IPS DF 19.7 (cell line): ENCODE results near the gene PDZK1IP1.
"Not testable (repeated sequence)": the region's sequence is repeated elsewhere in the genome, so short reads cannot be mapped to it uniquely, and the experiment has no call there.

ENCODE experiments used
- DNase-seq: peaks from one replicate; pipeline ENCODE4 v3.0.0-alpha.2; 2013; ENCODE audit warnings: low read depth, low spot score

PDZK1IP1 gene

DNA sequence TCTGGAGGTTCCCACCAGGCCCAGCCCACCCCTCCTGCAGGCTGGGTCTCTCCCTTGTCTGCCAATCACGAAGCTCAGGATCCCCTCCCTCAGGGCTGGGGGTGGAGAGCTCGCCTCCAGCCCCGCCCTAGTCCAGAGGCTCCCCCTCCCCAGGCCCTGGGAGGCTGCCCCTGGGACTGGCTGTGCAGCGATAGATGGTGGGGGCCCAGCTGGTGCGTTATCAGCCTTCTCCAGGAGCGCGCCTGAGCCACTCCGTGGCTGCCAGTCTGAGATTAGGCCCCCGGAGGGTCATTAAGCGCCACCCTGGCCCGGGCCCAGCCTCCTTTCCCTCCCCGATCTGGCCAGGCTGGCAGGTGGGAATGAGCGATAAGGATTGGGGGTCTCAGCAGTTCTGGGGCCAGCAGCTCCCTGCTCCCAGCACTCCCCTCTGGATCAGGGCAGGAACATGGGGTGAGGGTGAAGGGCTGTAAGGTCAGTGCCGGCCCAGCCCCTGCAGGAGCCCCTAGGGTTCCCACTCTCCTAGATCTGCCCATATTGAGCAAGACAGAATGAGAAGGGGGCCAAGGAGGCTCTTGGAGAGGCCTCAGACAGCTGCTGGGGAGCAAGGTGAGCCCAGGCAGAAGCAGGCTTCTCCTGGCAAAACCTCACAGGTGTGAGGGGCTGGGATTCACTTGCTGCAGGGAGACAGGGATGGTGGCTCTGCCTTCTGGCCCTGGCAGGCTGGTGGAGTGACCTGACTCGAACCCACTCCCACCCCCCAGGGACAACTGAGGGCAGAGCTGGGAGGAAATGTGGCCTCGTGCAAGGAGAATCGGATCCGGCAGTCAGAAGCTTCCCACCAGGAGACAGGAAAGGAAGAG is 8.5 kb downstream of the PDZK1IP1 start:
- no peak for DNase-seq

DNA sequence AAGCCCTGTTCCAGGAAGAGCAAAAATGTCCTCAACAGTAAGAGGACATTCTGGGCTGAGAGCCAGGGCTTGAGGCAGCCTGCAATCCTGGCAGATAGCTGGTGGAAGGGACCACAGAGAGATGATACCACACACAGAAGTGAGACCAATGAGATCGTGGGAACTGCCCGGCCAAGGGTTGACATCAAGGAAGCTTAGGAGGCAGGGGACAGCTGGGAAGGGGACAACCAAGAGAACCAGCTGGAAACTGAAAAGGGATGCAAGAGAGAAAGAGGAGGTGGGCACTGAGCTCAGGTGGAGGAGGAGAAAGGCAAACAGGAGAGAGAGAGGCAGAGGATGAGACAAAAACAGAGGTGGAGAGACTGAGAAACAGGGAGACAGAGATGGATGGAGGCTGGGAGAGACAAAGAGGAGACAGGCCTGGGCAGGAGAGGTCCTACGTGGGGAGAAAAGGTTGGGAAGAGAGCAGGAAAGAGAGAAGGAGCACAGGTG is 9.2 kb downstream of the PDZK1IP1 start:
- no peak for DNase-seq

DNA sequence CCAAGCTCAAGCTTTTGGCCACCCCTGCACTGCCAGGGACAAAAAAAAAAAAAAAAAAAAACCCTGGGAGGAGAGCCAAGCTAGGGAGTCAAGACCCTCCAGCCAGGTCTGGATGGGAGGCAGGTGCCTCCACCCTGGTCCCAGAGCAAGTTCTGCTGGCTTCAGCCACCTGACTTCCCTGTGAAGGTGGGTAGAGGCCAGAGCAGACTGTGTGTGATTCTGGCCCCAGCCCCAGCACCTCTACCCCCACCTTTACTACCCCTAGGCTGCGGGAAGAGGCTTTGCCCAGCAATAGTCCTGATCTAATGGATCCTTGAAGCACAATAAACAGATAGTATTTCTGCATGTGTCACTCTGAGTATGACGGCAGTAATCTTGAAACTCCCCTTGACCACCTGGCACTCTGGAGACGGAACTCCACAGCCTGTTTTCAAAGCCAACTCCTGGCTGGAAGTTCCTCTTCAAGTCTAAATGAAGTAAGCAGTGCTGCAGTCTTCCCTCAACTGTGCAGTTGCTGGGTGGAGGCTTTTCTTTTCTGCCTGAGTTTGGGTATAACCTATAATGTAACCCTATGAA is 9.8 kb downstream of the PDZK1IP1 start:
- DNase-seq = no peak

DNA sequence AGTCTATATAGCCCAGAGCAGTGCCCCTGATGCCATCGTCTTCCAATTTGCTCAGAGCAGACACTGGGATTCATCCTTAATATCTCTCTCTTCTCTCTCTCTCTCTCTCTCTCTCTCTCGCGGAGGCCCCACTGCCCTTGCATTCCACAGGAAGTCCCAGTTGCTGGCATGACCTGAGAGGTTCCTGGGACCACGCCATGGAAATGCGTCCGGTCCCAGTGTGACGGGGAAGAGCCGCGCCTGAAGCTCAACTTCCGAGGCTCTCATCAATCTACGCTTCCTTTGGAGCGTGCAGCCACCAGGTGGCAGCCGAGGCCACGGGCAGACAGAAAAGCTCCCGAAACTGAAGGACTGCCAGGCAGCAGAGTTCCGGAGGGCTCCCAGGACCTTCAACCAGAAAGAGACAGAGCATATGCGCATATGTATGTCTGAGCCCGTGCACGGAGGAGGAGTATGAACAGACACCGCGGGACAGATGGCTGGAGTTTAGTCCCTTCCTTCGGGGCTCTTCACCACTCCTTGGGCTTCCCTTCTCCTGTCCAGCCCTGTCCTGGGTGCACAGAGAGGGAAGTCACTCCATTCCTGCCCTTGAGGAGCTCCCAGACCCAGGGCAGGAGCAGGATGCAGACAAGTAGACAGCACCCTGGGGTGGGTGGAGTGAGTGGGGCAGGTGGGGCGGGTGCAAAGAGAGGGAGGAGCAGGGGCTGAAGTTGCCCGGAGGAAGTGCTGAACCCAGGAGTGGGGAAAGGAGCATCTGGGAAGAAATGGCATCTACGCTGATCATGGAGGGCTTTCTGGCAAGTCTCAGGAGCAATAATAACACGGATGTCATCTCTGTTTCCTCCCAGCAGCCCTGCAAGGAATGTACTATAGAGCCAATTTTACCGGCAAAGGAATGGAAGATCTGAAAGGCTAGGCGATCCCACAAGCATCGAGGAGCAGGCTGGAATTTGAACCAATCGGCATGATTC is 10.5 kb downstream of the PDZK1IP1 start:
- peak; percentile 85 for DNase-seq

DNA sequence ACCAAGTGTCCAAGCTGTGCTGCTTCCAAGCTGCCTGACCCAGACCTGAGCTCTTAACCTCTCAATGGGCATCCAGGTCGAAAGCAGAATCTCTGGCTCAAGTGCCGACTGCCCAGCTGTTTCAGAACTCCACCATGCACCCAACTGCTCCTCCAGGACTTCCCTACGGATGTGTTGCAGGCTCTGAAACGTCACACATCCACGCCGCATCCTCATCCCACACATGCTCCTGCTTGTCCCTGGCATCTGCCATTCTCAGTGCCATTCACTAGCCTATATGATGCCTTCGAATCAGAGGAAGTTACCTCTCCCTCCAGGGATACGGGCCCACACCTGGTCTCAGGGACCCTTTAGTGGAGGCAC is 11.2 kb downstream of the PDZK1IP1 start:
- DNase-seq = no peak

DNA sequence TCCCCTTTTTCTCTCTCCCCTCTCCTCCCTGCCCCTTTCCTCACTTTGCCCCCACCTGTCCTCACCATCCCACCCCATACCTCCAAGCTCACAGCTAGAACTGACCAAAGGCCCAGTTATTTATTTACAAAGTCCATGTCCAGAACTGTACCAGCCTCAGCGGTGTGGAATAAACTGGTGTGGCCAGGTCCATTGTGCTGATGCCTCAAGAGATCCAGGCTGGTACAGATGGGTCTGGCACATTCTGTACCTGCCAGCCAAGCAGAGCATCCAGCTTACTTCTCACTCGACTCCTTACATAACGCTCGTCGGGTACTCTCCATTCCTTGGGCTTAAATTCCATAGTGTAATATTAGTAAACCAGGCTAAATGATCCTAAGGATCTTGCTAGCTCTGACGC is 11.8 kb downstream of the PDZK1IP1 start:
- no peak for DNase-seq

DNA sequence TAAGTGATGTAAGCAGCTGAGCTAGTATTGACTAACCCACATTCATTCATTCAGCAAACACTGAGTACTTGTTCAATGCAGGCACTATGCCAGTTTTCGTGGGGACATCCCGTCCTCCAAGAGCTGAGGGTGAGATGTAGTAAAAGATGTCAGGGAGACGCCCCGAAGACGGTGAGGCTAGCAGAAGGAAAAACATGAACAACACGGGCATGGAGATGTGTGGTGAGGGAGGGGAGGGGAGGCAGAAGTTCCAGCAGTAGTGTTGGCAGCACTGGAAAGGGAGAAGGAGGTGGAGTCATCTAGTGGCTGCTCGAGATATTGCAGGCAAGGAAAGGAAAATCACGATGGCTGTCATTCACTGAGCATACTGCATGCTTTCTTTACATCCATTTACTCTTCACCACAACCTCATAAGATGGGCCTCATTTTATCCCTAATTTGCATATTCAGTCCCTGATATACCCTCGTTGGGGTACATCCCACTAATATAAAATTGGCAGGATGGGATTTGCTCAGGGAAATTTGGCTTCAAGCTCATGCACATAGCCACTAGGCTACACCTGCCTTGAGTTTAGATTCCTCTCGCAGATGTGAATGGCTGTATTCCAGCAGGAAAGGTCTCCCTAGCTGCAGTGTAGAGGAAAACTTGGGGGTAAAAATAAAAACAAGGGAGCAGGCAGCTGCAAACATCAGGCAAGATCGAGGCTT is 14.5 kb downstream of the PDZK1IP1 start:
- DNase-seq = peak; percentile 23

DNA sequence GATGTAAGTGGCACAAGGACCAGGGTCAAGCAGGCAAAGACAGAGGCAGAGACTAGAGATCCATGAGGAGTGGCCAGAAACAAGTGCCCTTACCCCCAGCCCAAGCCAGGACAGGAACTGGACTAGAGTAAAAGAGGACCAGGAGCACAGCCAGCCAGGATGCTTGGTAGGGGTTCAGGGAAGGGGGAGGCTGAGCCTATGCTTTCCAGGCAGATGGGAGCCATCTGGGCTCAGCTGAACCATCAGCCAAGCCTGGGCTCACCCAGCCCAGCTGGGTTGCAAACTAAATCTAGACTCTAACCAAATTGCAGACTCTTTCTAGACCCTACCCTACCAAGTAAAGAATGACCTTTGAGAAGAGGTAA is 15.2 kb downstream of the PDZK1IP1 start:
- DNase-seq = no peak

DNA sequence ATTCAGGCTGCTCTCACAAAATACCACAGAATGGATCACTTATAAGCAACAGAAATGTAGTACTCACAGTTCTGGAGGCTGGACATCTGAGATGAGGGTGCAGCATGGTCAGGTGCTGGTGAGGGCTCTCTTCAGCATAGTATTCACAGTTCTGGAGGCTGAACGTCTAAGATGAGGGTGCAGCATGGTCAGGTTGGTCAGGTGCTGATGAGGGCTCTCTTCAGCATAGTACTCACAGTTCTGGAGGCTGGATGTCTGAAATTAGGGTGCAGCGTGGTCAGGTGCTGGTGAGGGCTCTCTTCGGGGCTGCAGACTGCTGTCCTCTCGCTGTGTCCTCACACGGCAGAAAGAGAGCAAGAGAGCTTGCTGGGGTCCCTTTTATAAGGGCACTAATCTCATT is 17.1 kb downstream of the PDZK1IP1 start:
- DNase-seq = no peak

DNA sequence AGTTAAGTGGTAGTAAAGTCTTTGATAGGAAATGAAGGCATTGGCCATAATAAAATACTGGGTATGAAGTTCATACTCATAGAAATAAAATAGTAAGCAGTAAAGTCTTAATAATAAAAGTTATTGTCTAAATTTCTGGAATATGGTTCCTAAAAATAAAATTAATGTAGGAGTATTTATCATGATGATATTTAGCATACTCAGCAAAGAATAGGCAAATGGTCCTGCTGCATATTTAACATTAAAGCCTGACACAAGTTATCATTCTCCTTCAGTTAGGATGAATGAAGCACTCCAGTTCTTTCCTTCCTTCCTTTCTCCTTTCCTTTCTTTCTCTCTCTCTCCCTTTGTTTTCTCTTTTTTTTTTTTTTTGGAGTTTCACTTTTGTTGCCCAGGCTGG is 25.3 kb downstream of the PDZK1IP1 start:
- no peak for DNase-seq

DNA sequence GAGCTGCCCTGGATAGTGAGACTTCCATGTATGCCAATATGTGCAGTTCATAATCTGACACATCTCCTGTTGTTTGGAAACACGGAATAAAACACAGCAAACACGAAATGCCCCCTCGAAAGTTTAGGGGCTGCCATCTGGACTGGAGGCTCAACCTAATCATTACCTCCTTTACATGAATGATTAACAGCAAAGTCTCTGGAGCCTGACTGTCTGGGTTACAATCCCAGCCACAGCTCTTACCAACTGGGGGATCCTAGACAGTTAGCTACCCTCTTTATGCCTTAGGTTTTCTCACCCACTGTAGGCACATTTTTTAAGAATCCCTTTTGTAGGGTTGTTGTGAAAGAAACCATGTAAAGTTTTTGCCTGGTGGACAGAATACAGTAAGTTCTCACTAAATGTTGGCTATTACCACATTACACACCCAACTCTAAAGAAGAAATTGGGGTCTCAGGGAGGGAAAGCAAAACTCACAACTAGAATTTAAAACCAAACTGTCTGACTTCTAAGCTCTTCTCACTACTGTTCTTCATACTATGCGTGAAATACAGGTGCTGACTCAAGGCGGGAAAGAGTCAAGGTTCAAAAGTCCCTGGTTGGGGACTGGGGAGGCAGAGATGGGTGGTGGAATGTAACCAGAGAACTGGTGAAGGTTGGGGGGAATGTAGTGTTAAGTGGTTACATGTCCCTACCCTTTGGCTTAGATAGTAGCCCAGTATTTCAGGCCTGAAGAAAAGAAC is 28.4 kb downstream of the PDZK1IP1 start:
- no peak for DNase-seq

DNA sequence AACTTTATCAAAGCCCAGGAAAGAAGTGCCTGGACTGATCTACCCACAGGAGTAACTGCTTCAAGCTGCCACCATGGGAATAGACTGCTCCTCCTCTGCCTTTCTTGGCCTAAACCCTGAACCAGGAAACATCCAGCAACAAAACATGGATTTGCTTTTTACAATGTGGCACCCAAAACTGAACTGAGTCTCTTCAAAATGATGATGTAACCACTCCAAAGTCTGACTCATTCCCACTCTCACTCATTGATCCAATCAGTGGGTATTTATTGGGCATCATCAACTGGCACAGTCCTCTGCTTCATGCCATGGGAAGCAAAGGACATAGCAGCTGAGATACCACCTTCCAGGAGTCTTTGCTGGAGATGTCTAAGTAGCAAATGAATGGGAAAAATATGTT is 29.1 kb downstream of the PDZK1IP1 start:
- no peak for DNase-seq

DNA sequence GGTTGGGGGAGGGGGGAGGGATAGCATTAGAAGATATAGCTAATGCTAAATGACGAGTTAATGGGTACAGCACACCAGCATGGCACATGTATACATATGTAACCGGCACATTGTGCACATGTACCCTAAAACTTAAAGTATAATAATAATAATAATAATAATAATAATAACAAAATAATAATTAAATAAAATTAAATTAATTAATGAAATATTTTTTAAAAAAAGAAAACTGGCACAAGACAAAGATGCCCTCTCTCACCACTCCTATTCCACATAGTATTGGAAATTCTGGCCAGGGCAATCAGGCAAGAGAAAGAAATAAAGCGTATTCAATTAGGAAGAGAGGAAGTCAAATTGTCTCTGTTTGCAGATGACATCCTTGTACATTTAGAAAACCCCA is 31.9 kb downstream of the PDZK1IP1 start:
- not testable (repeated sequence) for DNase-seq

DNA sequence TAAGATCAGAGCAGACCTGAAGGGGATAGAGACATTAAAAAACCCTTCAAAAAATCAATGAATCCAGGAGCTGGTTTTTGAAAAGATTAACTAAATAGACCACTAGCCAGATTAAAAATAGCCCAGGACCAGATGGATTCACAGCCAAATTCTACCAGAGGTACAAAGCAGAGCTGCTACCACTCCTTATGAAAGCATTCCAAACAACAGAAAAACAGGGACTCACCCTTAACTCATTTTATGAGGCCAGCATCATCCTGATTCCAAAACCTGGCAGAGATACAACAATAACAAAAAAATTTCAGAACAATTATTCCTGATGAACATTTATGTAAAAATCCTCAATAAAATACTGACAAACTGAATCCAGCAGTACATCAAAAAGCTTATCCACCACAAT is 33.4 kb downstream of the PDZK1IP1 start:
- not testable (repeated sequence) for DNase-seq

DNA sequence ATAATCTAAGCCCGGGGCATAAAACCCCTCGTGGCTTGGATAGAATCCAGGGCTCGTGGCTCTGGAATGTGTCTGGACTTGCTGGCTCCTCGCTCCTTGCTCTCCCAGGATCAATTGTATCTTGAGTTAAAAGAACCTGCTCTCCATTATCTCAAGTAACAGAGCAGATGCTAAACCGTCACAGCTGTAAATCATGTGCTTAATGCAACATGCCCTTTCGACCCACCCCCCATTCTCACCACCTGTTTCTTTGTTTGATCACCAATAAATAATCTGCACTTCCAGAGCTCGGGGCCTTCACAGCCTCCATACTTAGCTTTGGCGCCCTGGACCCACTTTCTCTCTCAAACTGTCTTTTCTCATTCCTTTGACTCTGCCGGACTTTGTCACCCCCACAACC is 40.7 kb downstream of the PDZK1IP1 start:
- not testable (repeated sequence) for DNase-seq

DNA sequence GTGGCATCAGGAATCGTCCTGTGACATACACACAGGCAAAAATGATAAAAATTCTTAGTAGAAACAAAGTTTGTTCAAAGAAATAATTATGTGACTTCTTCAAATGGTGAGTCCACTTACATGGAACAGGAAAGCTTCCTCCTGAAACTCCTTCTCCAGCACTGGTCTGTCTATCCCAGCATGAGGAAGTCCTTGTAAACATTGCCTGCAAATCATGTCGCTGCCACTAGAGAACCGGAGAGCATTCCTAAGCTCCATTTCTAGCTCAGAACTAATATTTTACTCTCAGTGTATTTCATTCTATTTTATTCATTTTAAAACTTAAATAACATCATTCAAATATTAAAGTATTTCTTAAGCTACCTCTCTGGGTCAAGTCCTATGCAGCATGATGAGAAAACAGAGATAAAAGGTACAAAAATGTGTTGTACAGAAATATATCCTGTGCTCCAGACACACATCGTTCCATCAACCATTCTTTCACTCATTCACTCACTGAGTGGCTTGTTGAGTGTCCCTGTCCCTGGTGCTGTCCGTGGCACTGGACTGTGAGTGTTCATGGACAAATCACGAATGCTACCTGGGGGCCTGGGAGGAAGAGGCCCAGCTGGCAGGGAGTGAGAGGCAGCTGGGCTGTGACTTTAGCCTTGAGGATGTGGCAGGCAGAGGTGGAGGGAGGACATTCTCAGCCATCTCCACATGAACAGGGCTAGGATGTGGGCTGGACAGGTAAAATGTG is 42.6 kb downstream of the PDZK1IP1 start:
- DNase-seq = no peak

DNA sequence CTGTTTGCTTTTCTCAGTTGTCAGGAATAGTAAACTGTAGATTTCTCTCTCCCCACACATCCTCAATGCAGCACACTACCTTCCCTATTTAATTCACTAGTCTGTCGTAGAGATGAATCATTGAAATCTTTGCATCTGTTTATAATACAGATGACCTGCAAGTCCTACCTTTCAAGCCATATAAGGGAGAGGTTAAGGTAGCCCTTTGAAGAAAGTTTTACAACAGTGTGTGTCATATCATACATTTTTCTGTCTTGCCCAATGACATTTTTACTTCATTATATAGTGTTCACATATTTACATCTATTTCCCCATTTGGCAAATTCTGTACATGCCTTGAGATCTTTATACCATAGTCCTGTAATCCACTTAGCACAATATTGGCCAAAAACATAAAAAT is 43.3 kb downstream of the PDZK1IP1 start:
- not testable (repeated sequence) for DNase-seq

DNA sequence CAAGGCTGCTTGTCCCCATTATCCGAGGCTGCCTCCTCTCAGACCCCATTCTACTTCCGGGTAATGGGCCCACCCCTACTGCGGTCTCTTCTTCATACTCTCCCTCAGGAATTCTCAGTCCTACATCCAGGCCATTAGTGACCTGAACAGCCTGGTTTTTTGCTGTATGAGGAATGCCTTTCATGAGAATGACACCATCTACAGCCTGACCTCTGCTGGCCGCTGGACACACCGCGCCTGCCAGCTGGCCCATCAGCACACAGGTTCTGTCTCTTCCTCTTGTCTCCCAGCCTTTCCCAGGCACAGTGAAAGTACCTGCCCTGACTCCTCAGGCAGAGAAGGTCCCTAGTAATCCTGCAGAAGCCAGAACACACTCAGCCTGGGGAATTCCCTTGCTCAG is 46.2 kb downstream of the PDZK1IP1 start:
- DNase-seq = peak; percentile 20

DNA sequence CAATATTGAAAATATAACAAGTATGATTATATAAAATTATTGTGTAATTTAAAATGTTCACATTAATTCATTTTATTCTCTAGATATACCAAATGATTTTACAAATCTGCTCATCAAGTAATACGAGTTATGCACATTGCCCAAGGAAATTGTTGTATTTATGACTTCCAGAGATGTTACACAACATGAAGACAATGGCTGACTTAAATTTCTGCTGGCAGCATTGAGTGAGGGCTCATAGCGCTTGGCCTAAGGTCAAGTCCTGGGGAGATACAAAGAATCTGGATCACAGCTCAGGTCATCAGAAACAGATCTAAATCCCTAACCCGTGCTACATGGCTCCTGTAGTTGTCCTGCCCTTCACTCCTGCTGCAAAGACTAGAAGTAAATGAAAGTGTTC is 49.5 kb downstream of the PDZK1IP1 start:
- DNase-seq = not testable (repeated sequence)
